GM18519 (cell line): Measurements from ENCODE around the gene PRKACB.
"Not testable (repeated sequence)": the region's sequence is repeated elsewhere in the genome, so short reads cannot be mapped to it uniquely, and the experiment has no call there.

Experiments
- ATAC-seq: cut with Tn5 transposase; IDR thresholded peaks from one replicate; pipeline ENCODE4 v1.9.1; 2021; ENCODE audit warnings: mild to moderate bottlenecking, moderate library complexity; ENCODE audit not compliant: unreplicated experiment, low FRiP score

The PRKACB gene

GRCh38 chr1:84214115-84214956, 70.3 kb downstream of the PRKACB start:
- no peak for ATAC-seq

GRCh38 chr1:84217239-84217638, 73.2 kb downstream of the PRKACB start:
- ATAC-seq, result no peak

GRCh38 chr1:84223751-84224432, 79.8 kb downstream of the PRKACB start:
- ATAC-seq, result no peak

- no peak for ATAC-seq
Observed at GRCh38 chr1:84224905-84225304, 80.8 kb downstream of the PRKACB start.

- no peak for ATAC-seq
Observed at GRCh38 chr1:84225646-84226045, 81.6 kb downstream of the PRKACB start.

- ATAC-seq, result not testable (repeated sequence)
Observed at GRCh38 chr1:84232676-84233075, 88.6 kb downstream of the PRKACB start.

GRCh38 chr1:84236256-84236655, 92.2 kb downstream of the PRKACB start:
- ATAC-seq, result no peak

GRCh38 chr1:84242641-84243040, 98.6 kb downstream of the PRKACB start:
- no peak for ATAC-seq

GRCh38 chr1:84245563-84245962, 101.5 kb downstream of the PRKACB start:
- no peak for ATAC-seq

GRCh38 chr1:84246213-84246612, 102.1 kb downstream of the PRKACB start:
- ATAC-seq, result no peak

GRCh38 chr1:84247425-84248220, 103.6 kb downstream of the PRKACB start:
- no peak for ATAC-seq

GRCh38 chr1:84250668-84251067, 106.6 kb downstream of the PRKACB start:
- ATAC-seq, result no peak

- ATAC-seq, result no peak
Observed at GRCh38 chr1:84253036-84253435, 109.0 kb downstream of the PRKACB start.

GRCh38 chr1:84253891-84254290, 109.8 kb downstream of the PRKACB start:
- ATAC-seq, result no peak

- ATAC-seq, result no peak
Observed at GRCh38 chr1:84254703-84255238, 110.7 kb downstream of the PRKACB start.

- no peak for ATAC-seq
Observed at GRCh38 chr1:84255582-84255981, 111.5 kb downstream of the PRKACB start.

GRCh38 chr1:84257617-84258016, 113.5 kb downstream of the PRKACB start:
- ATAC-seq, result no peak

GRCh38 chr1:84259376-84259775, 115.3 kb downstream of the PRKACB start:
- ATAC-seq, result no peak

GRCh38 chr1:84259989-84260388, 115.9 kb downstream of the PRKACB start:
- ATAC-seq, result no peak

- no peak for ATAC-seq
Observed at GRCh38 chr1:84260852-84261518, 116.9 kb downstream of the PRKACB start.
